Smooth muscle cell (in vitro differentiated cells): ENCODE measurements around the gene NGRN. TPM values are rescaled to one million over a fixed set of nuclear protein-coding genes. Genes with fewer than 3 reads are reported as not detected.
"Not testable (repeated sequence)": the region's sequence is repeated elsewhere in the genome, so short reads cannot be mapped to it uniquely, and the experiment has no call there.

ENCODE experiments used
- DNase-seq: peaks from one replicate; lab custom pipeline; 2025; ENCODE audit not compliant: unreplicated experiment; lab: John Stamatoyannopoulos, UW
- H2AFZ ChIP-seq: fragments of 200-600 bp; sonication (generic); 2 replicates; pipeline ENCODE4 v1.6.0; 2016; ENCODE audit warnings: antibody characterized with exemption, low read depth, mild to moderate bottlenecking
- H3F3A ChIP-seq: fragments of 200-600 bp; sonication (generic); 2 replicates; pipeline ENCODE4 v1.6.0; 2017; ENCODE audit warnings: antibody characterized with exemption, low read depth
- H3K27ac ChIP-seq: fragments of 200-600 bp; sonication (generic); 2 replicates; pipeline ENCODE4 v1.5.1; 2016; ENCODE audit warnings: low read depth, mild to moderate bottlenecking
- H3K27me3 ChIP-seq: fragments of 200-600 bp; sonication (generic); 2 replicates; pipeline ENCODE4 v1.6.1; 2016; ENCODE audit warnings: low read depth, mild to moderate bottlenecking
- H3K36me3 ChIP-seq: fragments of 200-600 bp; sonication (generic); 2 replicates; pipeline ENCODE4 v1.5.1; 2016; ENCODE audit warnings: low read depth
- H3K4me1 ChIP-seq: fragments of 200-600 bp; sonication (generic); 2 replicates; pipeline ENCODE4 v1.5.1; 2016; ENCODE audit warnings: low read depth
- H3K4me2 ChIP-seq: fragments of 200-600 bp; sonication (generic); 2 replicates; pipeline ENCODE4 v1.6.0; 2016; ENCODE audit warnings: mild to moderate bottlenecking
- H3K4me3 ChIP-seq: fragments of 200-600 bp; sonication (generic); 2 replicates; pipeline ENCODE4 v1.5.1; 2016; ENCODE audit warnings: mild to moderate bottlenecking
- H3K79me2 ChIP-seq: fragments of 200-600 bp; sonication (generic); 2 replicates; pipeline ENCODE4 v1.6.0; 2016; ENCODE audit warnings: low read depth, mild to moderate bottlenecking
- H3K9ac ChIP-seq: fragments of 200-600 bp; sonication (generic); 2 replicates; pipeline ENCODE4 v1.6.0; 2016; ENCODE audit warnings: low read depth
- H3K9me3 ChIP-seq: fragments of 200-600 bp; sonication (generic); replicated peaks from 2 replicates; pipeline ENCODE4 v1.5.1; 2016; ENCODE audit warnings: low read depth
- H4K20me1 ChIP-seq: fragments of 200-600 bp; sonication (generic); 2 replicates; pipeline ENCODE4 v1.6.0; 2016; ENCODE audit warnings: low read depth
- CTCF ChIP-seq: fragments of 200-600 bp; sonication (generic); IDR thresholded peaks from 2 replicates; pipeline ENCODE4 v1.5.1; 2017; ENCODE audit warnings: borderline replicate concordance, mild to moderate bottlenecking, antibody characterized with exemption; ENCODE audit not compliant: insufficient read depth, poor library complexity, severe bottlenecking
- WGBS: methylation state at CpG from one replicate; pipeline ENCODE4 v1.1.7; 2016; ENCODE audit warnings: low lambda C conversion rate; 5-methylcytosine and 5-hydroxymethylcytosine counted together
- polyA plus RNA-seq: library from polyadenylated mRNA; unstranded; fragments of >200 nt; fragmentation: Nextera tagmentation; extraction: Ambion mirVana; gene quantifications from 2 replicates; pipeline ENCODE4 v1.2.1, GENCODE V29; 2016
- total RNA-seq: library from RNA; depleted of rRNA; stranded (reverse); fragments of >200 nt; gene quantifications from 2 replicates; pipeline ENCODE4 v1.2.3, GENCODE V29; 2014

Gene NGRN
- total and polyA plus RNA-seq, 2 experiments from 2014 or later, result 54.8 to 71.5 TPM

GRCh38 chr15:90300988-90301706 is 35.7 kb downstream of the NGRN start:
- peak; percentile 72 for TF ChIP-seq CTCF
- Histone ChIP-seq H3K4me2 (no peak overlapping the region), H3K4me3 (no peak overlapping the region), H4K20me1 (no peaks in the 10 kb centered on the region), H3F3A (no peaks in the 10 kb centered on the region), H3K79me2 (no peaks in the 10 kb centered on the region), H3K36me3 (no peaks in the 10 kb centered on the region), H3K27ac (no peak overlapping the region), H3K4me1 (peaks cover 7% of the 10 kb centered on the region), H2AFZ (no peak overlapping the region), H3K9ac (no peak overlapping the region), H3K9me3 (peaks cover 5% of the 10 kb centered on the region), H3K27me3 (no peaks in the 10 kb centered on the region)
- WGBS, result 68% methylated on average over 21 of the region's 21 CpGs
- no peak for DNase-seq

- Histone ChIP-seq H3F3A (no peaks in the 10 kb centered on the region), H3K36me3 (no peaks in the 10 kb centered on the region), H3K79me2 (no peaks in the 10 kb centered on the region), H4K20me1 (no peaks in the 10 kb centered on the region), H3K4me1 (peaks cover 7% of the 10 kb centered on the region), H2AFZ (no peak overlapping the region), H3K27me3 (no peaks in the 10 kb centered on the region), H3K9me3 (peaks cover 5% of the 10 kb centered on the region), H3K4me3 (no peak overlapping the region), H3K9ac (no peak overlapping the region), H3K27ac (no peak overlapping the region), H3K4me2 (no peak overlapping the region)
- 89% methylated on average over 8 of the region's 8 CpGs for WGBS
- DNase-seq, result no peak
- TF ChIP-seq CTCF, result no peak
Observed at GRCh38 chr15:90301707-90302300, 36.3 kb downstream of the NGRN start.

GRCh38 chr15:90305355-90305754 is 39.9 kb downstream of the NGRN start:
- H3K4me2 ChIP-seq, H4K20me1 ChIP-seq, H2AFZ ChIP-seq, H3K36me3 ChIP-seq, H3K9ac ChIP-seq, H3F3A ChIP-seq, H3K4me1 ChIP-seq, H3K4me3 ChIP-seq, DNase-seq, H3K79me2 ChIP-seq, H3K27ac ChIP-seq, H3K9me3 ChIP-seq, H3K27me3 ChIP-seq: not testable (repeated sequence)
- WGBS, result 94% methylated on average over 14 of the region's 14 CpGs

GRCh38 chr15:90305932-90306331 is 40.5 kb downstream of the NGRN start:
- DNase-seq, result no peak
- Histone ChIP-seq H3K4me3 (no peak overlapping the region), H2AFZ (peak overlapping the region; percentile 19), H3K4me2 (no peak overlapping the region), H3K9me3 (no peaks in the 10 kb centered on the region), H3F3A (no peaks in the 10 kb centered on the region), H3K27me3 (no peaks in the 10 kb centered on the region), H3K36me3 (no peaks in the 10 kb centered on the region), H3K4me1 (peaks cover 7% of the 10 kb centered on the region), H3K27ac (no peak overlapping the region), H4K20me1 (no peaks in the 10 kb centered on the region), H3K9ac (no peak overlapping the region), H3K79me2 (no peaks in the 10 kb centered on the region)
- no peak for TF ChIP-seq CTCF
- 84% methylated on average over 3 of the region's 3 CpGs for WGBS
